HG03159 (cell line): ENCODE data around the gene SMIM44.
A peak's percentile ranks its signal among the peaks of the same experiment; 100 is the strongest.
"Not testable (repeated sequence)": the region's sequence is repeated elsewhere in the genome, so short reads cannot be mapped to it uniquely, and the experiment has no call there.

Source experiments
- ATAC-seq: cut with Tn5 transposase; IDR thresholded peaks from one replicate; pipeline ENCODE4 v1.9.1; 2021; ENCODE audit warnings: mild to moderate bottlenecking, moderate library complexity; ENCODE audit not compliant: unreplicated experiment

Gene SMIM44

DNA sequence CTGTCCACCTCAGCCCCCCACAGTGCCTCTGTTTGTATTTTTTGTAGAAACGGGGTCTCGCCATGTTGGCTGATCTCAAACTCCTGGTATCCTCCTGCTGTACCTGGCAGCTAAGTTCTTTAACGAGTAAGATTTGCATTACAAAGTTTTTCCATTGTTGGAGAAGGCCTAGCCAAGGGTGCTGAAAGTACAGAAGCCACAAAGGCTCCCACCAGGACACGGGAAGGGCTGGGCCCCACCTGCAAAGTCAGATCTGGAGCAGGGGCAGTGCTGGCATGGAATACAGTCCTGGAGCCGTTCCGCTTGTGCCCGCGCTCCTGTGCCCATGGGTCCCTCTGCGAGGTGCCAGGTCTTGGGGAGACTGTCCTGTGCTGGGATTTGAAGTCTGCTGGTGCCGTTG, 35.0 kb upstream of the SMIM44 start:
- no peak for ATAC-seq

DNA sequence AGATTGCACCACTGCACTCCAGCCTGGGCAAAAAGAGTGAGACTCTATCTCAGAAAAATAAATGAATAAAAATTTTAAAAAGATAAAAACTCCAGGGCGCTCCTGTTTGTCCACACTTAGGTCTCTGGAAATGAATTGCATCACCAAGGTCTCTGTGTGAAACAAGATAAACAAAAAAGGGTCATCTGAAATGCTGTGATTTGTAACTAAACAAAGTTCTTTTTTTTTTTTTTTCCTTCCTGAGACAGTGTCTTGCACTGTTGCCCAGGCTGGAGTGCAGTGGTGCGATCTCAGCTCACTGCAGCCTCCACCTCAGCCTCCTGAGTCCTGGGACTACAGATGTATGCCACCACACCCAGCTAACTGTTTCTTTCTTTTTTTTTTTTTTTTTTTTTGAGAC, 34.4 kb upstream of the SMIM44 start:
- no peak for ATAC-seq

DNA sequence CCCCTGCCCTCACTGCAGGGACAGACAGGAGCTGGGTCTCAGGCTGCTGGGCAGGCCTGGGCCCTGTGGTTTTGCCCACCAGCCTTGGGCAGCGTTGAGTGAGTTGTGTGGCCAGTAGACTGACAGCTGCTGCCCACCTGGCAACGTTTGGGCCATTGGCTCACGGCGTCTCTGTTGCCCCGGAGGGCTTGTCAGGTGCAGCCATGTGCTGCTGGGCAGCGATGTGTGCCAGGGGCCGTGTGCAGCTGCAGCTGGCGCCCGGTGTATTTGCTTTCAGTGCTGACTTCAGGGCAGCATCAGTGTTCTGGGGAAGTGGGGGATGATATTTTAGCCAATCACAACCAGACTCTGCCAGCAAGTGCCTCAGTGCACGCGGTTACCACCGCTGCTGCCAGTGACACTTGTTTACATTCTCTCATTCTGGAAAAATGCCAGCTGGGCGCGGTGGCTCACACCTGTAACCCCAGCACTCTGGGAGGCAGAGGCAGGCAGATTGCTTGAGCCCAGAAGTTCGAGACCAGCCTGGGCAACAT, 33.5 kb upstream of the SMIM44 start:
- ATAC-seq: no peak

DNA sequence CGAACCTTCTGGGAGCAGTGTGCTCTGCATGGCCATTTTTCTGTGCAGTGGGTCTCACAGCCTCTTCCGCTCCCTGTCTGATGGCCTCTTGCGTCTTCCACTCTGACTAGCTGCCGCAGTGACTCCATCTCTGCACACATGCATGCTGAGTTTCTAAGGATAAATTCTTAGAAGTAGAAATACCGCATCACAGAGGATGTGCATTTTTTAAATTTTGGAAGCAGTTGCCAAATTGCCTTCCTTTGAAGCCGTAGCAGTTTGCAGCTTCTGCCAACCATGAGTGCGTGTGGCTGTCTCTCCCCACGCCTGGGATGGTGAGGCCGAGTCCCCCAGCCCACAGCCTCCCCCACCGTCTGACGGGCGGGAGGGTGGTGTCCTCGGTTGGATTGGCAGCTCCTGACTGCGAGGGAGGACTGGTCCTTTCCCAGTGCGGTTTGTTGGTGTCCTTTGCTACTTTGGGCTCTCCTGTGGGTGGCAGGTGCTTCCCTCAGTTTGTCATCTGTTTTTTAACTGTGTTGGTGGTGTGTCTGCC, 32.7 kb upstream of the SMIM44 start:
- no peak for ATAC-seq

DNA sequence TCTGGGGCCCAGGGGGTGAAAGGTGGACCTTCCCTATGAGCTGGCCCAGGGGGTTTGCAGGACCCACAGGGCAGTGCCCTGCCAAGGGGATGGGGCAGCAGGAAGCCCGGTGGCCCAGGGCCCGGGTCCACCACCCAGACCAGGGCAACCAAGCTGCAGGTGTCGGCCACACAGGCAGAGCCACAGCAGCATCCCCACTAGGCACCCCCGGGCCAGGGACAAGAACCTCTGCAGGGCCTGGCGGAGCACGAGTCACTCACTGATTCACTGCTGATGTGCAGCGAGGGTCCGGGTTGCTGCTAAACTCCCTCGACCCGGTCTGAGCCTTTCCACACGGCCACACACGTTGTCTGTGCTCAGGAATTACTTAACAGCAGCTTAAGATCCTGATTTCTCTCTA, 31.7 kb upstream of the SMIM44 start:
- ATAC-seq: no peak

DNA sequence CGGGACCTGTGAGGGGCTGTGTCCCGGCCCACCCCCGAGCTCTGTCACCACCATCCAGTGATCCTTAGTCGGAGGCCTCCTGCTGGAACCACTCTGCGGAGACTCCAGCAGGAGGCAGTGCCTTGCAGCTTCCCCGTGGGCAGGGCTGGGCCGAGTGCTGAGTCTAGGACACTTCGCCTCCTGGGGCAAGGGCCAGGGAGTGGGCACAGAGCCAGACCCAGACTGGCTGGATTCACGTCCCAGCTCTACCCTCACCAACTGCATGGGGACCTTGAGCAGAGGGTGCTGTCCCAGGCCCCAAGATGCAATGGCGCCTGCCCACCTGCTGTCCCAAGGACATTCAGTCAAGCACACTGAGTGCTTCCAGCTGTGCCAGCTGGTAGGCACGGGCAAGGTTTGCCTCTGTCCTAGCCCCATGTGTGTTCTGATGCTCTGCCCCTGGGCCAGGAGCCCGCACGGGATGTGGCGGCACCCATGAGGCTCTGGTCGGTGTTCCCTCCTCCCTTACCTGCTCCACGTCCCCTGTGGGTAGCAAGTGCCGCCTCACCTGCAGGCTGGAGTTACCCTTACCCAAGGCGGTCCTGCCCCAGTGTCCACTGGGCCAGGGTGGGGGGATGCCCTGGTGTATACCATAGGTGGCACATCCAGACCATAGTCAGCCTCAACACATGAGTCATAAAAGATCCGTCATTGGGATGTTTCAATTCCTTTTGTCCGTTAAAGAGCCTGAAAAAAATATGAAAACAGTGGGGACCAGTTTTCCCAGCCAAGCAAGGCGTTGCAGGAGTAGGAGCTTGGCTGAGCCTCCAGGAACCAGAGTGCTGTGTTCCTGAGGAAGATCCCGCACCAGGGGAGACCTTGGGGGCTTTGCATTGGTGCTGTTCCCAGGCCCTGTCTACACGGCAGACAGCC, 30.2 kb upstream of the SMIM44 start:
- ATAC-seq: no peak

DNA sequence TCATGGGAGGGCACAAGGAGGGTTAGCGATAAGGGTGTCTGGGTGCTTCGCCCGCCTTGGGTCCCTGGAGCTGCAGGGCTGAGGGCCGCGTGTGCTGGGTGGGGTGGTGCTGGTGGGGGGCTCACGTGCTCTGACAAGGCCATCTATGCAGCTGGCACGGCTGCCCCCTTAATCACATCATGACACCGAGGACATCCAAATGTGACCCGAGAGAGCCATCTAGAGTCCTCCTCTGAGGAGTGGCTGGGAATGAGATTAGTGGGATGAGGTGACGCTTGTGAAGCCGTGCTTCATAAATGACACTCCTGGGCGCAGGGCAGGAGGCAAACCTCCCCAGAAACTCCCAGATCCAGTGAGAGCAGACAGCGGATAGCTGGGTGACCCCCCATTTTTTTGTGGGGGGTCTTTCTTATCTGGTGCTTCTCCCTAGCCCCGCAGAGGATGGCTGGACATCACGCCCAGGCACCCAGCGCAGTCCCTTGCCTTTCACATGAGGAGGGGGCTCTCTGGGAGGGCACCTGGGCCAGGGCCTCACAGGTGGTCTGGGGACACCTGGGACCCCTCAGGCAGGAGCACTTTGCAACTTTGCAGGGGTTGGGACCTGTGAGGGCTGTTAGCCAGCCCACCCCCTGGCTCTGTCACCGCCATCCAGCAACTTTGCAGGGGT, 29.5 kb upstream of the SMIM44 start:
- ATAC-seq: no peak

DNA sequence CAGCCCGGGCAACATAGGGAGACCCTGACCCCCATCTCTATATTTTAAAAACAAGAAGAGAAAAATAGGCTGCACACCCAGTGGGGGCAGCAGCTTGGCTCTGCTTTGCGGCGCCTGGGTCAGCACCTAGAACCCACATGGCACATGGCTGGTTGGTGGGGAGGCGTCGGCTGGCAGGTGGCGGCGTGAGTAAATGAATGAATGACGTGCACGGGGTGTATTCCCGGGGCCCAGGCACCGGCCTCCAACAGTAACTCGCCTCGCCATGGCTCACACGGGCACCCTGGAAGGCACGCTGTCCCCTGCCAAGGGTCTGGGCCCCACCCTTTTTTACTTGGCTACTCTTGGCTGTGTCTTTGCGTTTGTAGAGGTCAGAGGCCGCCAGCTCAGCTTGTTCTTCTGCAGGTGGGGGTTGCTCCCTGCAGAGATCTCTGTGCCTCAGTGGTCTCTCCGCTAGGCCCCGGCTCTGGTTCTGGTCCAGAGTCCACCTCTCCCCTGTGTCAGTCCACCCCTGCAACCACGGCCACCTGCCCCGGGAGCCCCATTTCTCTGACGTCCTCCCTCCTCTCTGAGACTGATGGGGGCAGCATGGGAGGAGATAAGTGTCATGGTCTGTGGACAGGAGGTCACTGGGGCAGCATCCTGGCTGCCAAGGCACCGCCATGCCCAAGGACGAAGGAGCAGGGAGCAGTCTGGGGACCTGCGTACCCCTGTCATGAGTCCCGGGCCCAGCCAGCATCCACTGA, 28.4 kb upstream of the SMIM44 start:
- no peak for ATAC-seq

DNA sequence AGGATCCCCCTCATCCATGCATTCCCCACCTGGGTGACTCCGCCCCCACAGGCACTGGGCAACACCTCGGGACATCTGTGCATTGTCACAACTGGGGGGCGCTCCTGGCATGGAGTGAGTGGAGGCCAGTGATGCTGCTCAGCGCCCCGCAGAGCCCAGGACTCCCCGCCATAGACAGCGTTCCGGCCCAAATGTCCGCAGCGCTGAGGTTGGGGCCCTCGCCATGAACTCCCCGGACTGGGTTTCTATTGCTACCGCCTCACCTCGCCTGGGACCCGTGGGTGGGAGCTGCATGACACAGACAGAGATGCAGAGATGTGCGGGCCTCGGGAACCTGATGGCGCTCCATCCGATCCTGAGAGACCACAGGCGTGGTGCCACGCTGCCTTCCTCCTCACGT, 27.5 kb upstream of the SMIM44 start:
- no peak for ATAC-seq

DNA sequence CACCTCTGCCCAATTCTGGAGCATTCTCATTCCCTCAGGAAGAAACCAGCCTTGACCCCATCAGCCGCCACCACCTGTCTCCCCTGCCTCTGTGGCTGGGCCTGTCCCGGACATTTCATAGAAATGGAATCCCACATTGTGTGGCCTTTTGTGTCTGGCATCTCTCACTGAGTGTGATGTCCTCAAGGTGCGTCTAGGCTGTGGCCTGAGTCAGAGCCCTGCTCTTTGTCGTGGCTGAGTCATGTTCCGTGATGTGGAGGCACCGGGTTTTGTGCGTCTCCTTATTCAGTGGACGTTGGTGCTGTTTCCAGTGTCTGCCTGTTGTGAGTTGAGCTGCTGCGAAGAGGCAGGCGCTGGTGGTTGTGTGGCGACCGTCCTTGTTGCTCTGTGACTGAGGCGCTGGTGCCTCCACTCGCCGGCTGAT, 26.3 kb upstream of the SMIM44 start:
- ATAC-seq: no peak

DNA sequence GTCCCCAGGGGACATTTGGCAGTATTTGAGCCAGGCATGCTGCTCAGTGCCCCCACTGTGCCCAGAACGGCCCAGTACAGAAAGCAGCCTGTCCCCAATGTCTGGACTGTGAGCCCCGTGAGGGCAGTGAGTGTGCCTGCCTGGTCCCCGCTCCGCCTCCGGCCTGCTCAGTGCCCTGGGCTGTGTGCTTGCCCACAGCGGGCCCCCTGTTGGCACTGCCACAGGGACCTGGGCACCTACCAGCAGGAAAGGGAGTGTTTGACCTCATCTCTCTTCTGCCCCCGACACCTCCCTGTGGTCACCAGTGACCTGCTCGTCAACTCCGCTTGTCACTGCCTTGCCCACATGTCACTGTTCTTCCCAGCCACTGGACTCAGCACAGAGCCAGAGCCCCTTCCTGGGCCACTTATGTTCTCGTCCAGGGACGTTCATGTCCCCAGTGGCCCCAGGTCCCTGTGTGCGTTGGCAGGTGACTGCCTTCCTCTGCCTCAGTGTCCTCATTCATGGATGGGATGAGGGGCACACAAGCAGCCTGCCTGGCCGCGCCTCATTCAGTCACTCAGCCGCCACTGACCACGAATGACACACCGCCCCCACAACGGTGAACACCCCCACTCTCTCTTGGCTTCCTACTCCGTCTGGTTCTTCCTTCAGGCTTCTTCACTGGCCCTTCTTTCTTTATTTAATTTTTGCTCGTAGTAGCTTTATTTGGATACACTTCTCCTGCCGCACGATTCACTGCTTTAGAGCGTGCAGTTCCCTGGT, 25.7 kb upstream of the SMIM44 start:
- ATAC-seq: no peak

DNA sequence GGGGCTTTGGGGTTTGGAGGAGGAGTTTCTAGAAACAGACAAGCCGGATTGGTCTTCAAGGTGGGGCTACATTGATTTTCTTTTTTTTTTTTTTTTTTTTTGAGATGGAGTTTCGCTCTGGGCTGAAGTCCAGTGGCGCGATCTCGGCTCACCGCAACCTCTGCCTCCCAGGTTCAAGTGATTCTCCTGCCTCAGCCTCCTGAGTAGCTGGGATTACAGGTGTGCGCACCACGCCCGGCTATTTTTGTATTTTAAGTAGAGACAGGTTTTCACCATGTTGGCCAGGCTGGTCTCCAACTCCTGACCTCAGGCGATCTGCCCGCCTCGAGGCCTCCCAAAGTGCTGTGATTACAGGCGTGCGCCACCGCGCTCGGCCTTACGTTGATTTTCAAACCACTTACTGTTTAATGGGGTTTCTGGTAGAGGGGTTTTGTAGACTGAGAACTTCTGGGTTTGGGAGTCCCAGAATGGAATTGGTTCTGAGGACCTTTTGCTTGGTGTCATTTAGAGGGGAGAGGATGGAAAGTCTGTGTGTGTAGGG, 24.9 kb upstream of the SMIM44 start:
- not testable (repeated sequence) for ATAC-seq

DNA sequence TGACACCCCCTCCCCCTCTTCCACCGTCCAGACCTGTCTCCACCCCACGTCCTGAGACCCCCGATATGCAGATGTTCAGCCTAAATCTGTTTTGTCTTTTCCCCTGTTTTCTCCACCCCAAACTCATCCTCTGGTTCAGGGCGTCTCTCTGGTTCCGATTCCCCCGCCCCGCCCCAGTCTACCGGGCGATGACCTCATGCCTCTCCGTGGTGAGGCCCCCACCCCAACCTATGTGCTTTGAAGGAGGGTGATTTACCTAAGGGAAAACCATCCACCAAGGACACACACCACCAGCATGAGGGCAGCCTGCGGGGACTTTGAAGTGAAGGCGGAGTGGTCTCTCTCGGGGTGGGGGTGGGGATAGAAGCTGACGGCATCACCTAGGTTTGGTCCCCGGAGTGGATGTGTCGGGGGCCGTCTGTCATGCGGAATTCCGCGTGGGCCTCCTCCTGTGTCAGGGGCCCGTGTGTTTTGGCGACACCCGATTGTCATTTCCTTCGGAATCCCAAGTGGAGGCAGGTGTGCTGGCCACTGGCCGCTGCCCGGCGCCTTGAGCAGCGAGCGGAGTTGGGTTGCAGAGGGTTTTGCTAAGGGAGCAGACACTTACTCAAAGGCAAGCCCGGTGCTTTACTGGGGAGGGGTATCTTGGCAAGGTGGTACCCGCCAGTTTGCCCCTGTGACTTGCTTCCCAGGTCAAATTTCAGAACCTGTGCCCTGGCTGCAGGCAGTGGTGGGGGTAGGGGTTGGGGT, 24.3 kb upstream of the SMIM44 start:
- ATAC-seq: no peak

DNA sequence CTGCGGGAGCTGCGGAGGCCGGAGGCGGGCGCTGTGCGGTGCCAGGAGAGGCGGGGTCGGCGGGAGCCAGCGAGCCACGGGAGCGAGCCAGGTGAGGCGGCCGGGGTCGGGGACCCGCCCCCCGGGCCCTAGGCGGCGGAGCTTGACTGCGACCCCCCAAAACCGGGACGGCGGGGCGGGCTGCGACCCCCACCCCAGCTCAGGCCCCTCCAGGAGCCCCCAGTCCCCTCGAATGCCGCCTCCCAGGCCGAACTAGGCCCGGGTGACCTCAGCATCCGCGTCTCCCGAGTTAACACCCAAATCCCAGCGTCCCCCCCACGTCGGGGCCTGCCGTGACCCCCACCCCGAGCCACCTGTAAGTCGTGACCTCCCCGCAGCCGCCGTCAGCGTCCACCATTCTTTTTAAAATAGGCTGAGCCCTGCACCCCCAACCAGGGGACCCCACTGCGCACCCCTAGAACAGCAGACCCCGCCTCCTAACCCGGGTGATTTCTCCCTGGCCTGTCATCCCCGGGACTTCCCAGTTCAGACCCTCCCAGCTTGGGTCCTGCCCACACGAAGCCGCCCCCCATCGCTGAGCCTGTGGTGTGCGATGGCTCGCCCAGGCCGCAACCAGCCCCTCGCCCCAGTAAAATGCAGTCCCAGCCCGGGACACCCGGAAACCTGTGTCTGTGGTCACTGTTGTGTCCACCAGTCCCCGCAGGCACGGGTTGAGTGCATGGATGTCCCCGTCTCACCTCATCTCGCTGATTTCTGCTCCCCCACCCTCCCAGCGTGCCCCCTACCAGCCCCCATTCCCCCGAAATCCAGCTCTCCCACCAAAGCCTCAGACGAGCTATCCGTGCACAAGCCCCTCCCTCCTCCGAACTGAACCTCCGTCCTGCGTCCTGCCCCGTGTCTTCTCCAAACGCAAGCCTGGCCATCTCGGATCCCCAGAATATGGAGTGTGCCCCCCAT, 23.4 kb upstream of the SMIM44 start:
- no peak for ATAC-seq

DNA sequence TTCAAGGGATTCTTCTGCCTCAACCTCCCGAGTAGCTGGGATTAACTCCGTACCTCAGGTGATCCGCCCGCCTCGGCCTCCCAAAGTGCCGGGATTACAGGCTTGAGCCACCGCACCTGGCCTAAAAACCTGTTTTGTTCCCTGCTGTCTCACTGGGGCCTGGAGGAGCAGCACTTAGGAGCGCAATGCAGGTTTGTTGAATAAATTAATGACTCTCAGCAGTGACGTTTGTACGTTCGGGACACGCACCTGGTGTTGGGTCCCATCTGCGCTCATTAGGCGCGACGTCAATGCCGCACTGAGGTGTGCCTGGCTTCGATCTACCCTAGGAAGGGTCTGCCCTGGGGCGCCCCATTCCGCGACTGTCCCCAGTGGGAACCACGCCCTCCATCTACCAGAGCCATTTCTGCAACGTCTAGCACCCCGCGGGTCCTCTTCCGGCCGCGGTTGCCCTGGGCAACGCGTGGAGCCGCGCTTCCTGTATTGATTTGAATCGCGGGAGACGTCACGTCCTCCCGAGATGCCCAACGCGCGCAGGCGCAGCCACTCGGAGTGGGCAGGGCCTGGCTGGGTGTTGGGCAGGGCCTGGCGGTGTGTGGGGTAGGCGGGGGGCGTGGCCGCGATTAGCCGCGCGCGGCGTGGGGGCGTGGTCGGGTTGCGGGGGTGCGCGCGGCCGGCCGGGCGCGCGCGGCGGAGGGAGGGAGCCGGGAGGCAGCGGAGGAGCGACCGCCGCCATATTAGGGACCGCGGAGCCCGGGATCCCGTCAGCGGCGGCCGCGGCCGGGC, 22.6 kb upstream of the SMIM44 start, which contains the start of gene FZR1:
Gene FZR1 (plus strand): TSS at position 714 of the 786 bp plus-strand sequence. CDS start 16,679 bp downstream, outside the sequence.
- ATAC-seq: peak; percentile 86

DNA sequence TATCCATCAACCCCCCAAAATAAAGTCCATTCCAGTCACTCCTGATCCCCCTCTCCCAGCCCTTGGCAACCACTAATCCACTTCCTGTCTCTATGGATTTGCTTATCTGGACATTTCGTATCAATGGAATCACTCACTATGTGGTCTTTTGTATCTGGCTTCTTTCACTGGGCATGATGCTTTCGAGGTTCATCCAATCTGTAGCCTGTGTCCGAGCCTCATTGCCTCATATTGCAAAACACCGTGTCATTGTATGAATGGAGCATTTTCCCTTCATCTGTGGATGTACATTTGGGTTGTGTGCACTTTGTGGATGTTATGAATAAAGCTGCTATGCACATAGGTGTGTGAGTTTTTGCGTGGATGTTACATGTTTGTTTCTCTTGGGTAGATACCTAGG, 21.5 kb upstream of the SMIM44 start:
- no peak for ATAC-seq

DNA sequence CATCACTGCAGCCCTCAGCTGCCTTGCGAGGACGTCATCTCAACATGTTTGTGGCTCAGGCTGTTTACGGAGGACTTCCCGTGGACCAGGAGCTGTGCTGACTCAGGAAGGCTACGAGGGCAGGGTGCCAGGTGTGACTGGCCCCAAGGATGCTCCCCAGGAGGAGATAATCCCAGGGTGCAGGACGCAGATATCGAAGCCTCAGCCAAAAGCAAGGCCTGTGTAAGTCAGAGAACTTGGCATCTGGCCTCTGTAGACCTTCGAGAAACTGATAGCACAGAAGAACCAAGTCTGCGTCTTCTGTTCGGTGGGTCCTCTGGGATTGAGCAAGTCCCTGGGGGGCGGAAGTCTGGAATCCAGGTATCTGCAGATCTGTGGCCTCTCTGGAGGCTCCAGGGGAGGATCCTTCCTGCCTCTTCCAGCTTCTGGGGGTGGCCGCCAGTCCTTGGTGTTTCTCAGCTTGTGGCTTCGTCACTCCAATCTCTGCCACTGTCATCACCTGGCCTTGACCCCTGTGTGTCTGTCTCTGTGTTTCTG, 19.9 kb upstream of the SMIM44 start:
- ATAC-seq: no peak
